SHP77 treated with DMSO at 0.1 percent for 48 hours (cell line): ENCODE results near the gene PCLO.

Experiments
- DNase-seq: peaks from one replicate; lab custom pipeline; 2025; lab: John Stamatoyannopoulos, UW

The PCLO gene

GRCh38 chr7:83162402-83163256, at the start of gene PCLO:
PCLO (minus strand) TSS chr7:83162884; CDS start chr7:83162592, 292 bp downstream.
- DNase-seq, result peak; percentile 83

- no peak for DNase-seq
Observed at GRCh38 chr7:83211685-83212084, 49.0 kb upstream of the PCLO start.

DNA sequence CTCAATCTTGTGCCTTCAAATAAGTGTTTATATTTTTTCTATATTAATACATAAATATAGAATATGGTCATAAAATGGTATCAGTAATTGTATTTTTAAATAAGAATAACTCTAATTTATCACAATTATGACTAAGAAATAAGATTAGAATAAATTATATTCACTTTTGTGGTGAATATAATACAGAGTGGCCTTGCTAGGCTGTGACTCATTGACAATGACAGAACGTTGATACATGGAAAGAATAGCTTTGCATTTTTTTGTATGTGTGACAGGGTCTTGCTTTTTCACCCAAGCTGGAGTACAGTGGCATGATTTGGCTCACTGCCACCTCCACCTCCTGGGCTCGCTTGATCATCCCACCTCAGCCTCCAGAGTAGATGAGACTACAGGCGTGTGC, 47.8 kb upstream of the PCLO start:
- no peak for DNase-seq

DNA sequence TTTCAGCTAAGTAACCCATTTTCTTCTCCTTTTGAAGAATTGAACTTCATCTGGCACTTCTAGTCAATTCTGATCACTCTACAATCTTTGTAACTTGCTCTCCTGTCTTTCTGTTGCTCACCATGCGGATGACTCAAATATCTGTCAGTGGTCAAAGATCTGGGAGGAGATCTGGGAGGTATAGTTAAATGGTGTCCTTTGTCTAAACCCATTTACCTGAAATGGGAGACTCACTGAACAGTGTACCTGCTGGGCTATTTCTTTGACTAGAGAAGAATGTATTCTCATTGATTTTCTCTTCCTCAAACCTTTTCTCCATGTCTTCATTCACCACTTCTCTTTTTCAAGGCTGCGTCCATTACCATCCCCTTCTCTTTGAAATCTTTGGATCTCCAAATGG, 42.0 kb upstream of the PCLO start:
- no peak for DNase-seq

DNA sequence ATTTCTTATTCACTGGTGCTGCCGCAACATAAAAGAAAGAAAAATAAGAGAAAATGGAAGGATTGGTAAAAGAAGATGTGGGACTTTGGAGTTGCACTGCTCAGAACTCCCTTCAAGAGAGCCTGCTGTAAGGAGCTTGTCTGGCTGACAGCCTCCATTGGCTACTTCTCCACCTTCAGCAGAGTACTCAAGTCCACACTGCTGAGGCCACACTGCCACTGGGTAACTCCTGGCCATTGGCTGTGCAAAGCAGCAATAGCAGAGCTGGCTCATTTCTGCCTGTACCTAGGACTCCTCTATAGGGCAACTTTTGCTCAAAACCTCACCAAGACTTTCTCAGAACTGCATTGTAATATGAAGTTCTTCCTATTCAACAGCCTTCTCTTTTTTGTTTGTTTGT, 38.7 kb upstream of the PCLO start:
- DNase-seq, result no peak

DNA sequence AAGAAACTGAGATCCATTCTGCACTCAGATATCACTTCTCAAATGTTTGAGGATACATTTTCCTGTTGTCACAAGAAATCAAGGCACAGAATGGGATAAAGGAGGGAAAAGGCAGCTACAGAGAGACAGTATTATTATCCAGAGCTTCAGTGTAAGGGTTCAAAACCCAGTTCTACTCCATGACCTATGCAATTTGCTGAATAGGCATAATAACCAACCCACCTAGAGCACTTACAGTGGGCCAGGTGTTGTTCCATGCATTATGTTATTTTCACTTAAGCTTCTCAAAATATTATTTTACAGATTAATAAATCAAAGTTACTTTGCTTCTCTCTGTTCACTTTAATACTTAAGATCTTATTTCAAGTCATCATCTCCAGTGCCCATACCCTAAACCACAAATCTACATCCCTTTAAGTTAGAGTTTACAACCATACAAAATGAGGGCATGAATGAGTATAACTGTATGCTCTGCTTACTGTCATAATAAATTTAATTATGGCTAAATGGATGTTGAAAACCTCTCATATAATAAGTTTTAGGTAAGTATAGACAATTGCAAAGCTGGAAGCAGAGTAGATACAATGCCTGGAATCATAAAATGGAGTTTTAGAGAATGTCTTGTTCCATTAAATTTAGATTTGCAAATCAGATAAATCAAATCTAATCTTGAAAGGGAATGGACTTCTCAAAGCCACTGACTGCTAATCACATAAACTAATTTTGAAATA, 28.1 kb upstream of the PCLO start:
- DNase-seq, result no peak

DNA sequence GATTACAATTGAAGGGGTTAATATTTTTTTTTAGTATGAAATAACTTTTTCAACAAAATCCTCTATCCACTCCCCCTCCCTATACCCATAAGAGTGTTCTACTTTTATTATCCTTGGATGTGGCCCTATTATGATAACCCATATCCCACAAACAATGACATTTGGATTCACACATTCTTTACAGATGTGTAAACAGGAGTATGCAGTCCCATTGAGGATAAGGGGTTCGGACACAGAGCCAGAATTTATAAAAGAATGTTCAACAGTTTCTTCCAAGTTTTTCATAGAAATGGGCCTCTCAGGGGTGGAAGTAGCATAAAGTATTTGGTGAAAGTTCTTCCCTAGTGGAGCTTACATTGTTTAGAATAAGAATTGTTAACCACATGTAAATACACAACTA, 16.1 kb upstream of the PCLO start:
- no peak for DNase-seq

DNA sequence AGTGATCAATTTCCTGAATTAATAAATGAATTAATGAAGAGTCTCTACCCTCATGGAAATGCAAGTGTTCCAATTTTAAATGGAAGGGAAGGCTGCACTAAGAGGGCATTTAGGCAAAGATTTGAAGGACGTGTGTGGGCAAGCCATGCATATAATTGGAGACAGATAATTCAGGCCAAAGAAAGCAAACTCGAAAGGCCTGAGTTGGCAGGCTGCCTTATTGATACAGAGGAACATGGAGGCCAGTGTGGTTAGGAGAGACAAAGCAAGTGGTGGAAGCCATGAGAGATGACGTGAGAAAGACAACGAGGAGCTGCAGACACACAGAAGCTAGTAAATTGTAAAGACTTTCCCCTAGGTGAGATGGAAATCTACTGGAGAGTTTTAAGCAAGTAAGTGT, 15.4 kb upstream of the PCLO start:
- no peak for DNase-seq

- no peak for DNase-seq
Observed at GRCh38 chr7:83173664-83174063, 11.0 kb upstream of the PCLO start.

DNA sequence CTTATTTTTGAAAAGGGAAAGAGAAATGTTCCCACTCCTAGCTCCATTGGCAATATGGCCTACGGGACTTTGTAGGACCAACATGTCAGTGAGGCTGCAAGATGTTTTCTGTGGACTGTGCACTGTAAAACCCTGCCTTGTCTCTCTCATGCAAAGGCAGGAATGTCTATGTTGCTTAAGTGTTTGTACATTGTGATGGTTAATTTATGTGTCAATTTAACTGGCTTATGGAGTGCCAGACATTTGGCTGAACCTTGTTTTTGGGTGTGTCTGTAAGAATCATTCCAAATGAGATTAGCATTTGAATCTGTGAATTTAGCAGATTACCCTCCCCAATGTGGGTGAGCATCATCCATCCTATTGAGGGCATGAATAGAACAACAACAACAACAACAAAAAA, 4.1 kb upstream of the PCLO start:
- DNase-seq, result no peak

GRCh38 chr7:83161899-83162401, 734 bp downstream of the PCLO start:
- no peak for DNase-seq

GRCh38 chr7:83161186-83161585, 1.5 kb downstream of the PCLO start:
- DNase-seq, result no peak

GRCh38 chr7:83159731-83160130, 3.0 kb downstream of the PCLO start:
- no peak for DNase-seq

GRCh38 chr7:83156006-83156405, 6.7 kb downstream of the PCLO start:
- no peak for DNase-seq

GRCh38 chr7:83155407-83155806, 7.3 kb downstream of the PCLO start:
- no peak for DNase-seq

- no peak for DNase-seq
Observed at GRCh38 chr7:83153419-83153818, 9.3 kb downstream of the PCLO start.

GRCh38 chr7:83150310-83150709, 12.4 kb downstream of the PCLO start:
- no peak for DNase-seq

DNA sequence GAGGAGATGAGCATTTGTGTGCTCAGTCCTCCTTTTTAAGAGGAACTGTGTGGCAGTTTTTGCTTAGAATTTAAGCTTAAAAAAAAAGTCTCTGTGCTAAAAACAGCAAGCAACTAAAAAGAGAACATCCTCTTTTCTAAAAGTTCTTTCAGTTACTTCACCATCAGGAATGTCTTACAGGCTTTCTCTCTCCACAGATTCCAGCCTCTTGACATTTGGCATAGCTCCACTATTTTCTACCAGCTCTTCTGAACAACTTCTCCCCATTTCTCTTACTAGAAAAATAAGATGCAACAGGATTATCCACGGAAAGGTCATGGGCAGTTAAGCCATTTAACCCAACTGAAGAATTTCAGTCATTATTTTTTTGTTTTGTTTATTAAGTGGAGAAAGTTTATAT, 13.2 kb downstream of the PCLO start:
- no peak for DNase-seq

- no peak for DNase-seq
Observed at GRCh38 chr7:83148776-83149175, 13.9 kb downstream of the PCLO start.

DNA sequence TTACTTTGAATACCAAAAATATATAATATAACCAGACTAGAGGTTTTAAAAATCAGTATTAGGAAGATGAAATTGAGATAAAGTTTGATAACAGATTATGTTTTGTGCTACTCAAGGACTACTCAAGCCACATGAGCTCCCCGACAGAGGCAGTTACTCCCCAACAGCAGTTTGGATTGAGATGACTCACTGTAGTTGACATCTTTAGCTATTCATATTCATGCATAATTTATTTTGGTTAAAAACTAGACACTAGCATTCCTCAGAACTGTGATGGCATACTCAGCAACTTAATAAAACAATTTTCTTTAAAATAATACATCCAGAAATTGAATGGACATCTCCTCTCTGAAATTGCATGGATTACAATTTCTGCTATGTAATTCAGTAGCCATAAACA, 19.6 kb downstream of the PCLO start:
- no peak for DNase-seq

DNA sequence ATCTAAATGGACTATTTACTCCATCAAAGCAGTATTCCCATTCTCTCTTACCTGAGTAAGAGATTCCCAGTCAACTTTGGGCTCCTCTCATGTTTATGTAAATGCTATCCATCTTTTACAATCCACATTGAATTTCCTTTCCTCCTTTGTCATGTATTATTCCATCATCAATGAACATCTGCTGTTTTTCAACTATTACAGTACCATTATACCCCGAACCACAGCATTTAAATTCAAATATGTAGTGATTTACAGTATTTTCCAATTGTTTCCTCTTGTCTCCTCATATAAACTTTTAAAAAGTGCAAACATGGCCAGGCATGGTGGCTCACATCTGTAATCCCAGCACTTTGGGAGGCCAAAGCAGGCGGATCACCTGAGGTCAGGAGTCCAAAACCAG, 20.3 kb downstream of the PCLO start:
- no peak for DNase-seq

GRCh38 chr7:83141927-83142326, 20.8 kb downstream of the PCLO start:
- DNase-seq, result no peak
